ENCODE results near the gene TMEM267. TPM values are rescaled to one million over a fixed set of nuclear protein-coding genes. Genes with fewer than 3 reads are reported as not detected.

TMEM267 gene
- total RNA-seq, 1 experiment from 2014 or later, result 17.5 TPM

DNA sequence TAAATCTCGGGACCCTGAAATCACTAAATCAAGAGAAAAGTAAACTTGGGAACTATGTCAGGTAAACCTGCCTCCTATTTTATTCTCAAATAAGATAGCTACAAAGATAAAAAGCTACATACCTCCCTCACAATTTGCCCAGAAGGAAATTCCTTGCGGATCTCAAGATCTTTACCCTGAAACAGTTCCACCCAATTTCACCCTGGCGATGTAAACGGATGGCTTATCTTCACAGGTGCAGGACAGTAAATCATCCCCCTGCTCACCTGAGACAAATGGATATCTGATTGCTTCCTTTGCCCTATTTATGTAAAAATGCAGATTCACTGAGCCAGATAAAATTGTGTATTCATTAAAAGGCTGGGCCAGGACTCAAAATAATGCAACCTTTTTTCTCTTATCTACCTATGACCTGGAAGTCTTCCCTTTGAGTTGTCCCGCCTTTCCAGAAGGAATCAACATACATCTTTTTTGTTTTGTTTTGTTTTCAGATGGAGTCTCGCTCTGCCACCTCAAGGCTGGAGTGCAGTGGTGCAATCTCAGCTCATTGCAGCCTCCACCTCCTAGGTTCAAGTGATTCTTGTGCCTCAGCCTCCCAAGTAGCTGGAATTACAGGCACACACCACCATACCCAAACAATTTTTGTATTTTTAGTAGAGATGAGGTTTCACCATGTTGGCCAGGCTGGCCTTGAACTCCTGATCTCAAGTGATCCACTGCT, 13.8 kb downstream of the TMEM267 start (continued):
- TF ChIP-seq SP1 (IDR thresholded peaks at IDR 0.05; ENCODE audit: low read depth), result no peak
- TF ChIP-seq SRF (IDR thresholded peaks at IDR 0.05; ENCODE audit: low read depth), result no peak
- TF ChIP-seq POLR2A (IDR thresholded peaks at IDR 0.05; ENCODE audit: borderline replicate concordance, extremely low read depth, insufficient read depth, insufficient read length), result no peak
- TF ChIP-seq SIN3A (IDR thresholded peaks at IDR 0.05; ENCODE audit: low read depth), result no peak
- TF ChIP-seq CEBPB (IDR thresholded peaks at IDR 0.05; ENCODE audit: low read depth), result no peak

DNA sequence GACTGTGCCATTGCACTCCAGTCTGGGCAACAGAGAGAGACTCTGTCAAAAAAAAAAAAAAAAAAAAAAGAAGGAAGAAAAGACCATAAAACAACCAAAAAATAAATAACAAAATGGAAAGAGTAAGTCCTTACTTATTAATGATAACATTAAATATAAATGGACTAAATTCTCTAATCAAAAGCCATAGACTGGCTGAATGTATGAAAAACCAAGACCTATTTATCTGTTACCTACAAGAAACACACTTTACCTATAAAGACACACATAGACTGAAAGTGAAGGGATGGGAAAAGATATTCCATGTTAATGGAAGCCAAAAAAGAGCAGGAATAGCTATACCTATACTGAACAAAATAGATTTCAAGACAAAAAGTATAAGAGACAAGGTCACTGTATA, 16.6 kb downstream of the TMEM267 start:
- ChIA-PET RAD21 (ENCODE audit: low non-redundant PET in 1 of 2, low total read pairs in 2 of 2, uncharacterized antibody in 2 of 2, unreplicated experiment in 2 of 2) (no interaction called here), CTCF (no interaction called here), POLR2A (no interaction called here)
- H3K36me3 ChIP-seq (ENCODE audit: control insufficient read depth in 1 of 2, insufficient read depth in 2 of 2, low read length in 2 of 2), result peaks cover 0 to 13% of the 10 kb centered on the region in 2 experiments; a peak in 2 of 4 replicates
- TF ChIP-seq POLR2AphosphoS5 (IDR thresholded peaks at IDR 0.05; ENCODE audit: low read depth, low read length) (no peak), FOSL1 (IDR thresholded peaks at IDR 0.05; ENCODE audit: low read depth) (no peak), ELF1 (IDR thresholded peaks at IDR 0.05; ENCODE audit: borderline replicate concordance, low read depth) (no peak), TCF7L2 (IDR thresholded peaks at IDR 0.05; ENCODE audit: borderline replicate concordance, extremely low read depth, insufficient read depth, insufficient read length) (no peak), JUND (IDR thresholded peaks at IDR 0.05) (no peak), ZNF274 (IDR thresholded peaks at IDR 0.05; ENCODE audit: low read depth, low read length) (no peak), EZH2phosphoT487 (IDR thresholded peaks at IDR 0.05; ENCODE audit: borderline replicate concordance) (no peak), EZH2 (IDR thresholded peaks at IDR 0.05) (no peak), CEBPB (IDR thresholded peaks at IDR 0.05; ENCODE audit: low read depth) (no peak), SP1 (IDR thresholded peaks at IDR 0.05; ENCODE audit: low read depth) (no peak), YY1 (IDR thresholded peaks at IDR 0.05; ENCODE audit: extremely low read depth, insufficient replicate concordance, low read depth, low read length) (no peak), SIN3A (IDR thresholded peaks at IDR 0.05; ENCODE audit: low read depth) (no peak), CBX3 (IDR thresholded peaks at IDR 0.05; ENCODE audit: low read depth) (no peak), POLR2A (IDR thresholded peaks at IDR 0.05; ENCODE audit: borderline replicate concordance, extremely low read depth, insufficient read depth, insufficient read length) (no peak)
- TF ChIP-seq, protein P1, sequence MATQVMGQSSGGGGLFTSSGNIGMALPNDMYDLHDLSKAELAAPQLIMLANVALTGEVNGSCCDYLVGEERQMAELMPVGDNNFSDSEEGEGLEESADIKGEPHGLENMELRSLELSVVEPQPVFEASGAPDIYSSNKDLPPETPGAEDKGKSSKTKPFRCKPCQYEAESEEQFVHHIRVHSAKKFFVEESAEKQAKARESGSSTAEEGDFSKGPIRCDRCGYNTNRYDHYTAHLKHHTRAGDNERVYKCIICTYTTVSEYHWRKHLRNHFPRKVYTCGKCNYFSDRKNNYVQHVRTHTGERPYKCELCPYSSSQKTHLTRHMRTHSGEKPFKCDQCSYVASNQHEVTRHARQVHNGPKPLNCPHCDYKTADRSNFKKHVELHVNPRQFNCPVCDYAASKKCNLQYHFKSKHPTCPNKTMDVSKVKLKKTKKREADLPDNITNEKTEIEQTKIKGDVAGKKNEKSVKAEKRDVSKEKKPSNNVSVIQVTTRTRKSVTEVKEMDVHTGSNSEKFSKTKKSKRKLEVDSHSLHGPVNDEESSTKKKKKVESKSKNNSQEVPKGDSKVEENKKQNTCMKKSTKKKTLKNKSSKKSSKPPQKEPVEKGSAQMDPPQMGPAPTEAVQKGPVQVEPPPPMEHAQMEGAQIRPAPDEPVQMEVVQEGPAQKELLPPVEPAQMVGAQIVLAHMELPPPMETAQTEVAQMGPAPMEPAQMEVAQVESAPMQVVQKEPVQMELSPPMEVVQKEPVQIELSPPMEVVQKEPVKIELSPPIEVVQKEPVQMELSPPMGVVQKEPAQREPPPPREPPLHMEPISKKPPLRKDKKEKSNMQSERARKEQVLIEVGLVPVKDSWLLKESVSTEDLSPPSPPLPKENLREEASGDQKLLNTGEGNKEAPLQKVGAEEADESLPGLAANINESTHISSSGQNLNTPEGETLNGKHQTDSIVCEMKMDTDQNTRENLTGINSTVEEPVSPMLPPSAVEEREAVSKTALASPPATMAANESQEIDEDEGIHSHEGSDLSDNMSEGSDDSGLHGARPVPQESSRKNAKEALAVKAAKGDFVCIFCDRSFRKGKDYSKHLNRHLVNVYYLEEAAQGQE (IDR thresholded peaks at IDR 0.05; ENCODE audit: low read depth), result no peak
- TF ChIP-seq, protein P2, sequence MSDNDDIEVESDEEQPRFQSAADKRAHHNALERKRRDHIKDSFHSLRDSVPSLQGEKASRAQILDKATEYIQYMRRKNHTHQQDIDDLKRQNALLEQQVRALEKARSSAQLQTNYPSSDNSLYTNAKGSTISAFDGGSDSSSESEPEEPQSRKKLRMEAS (IDR thresholded peaks at IDR 0.05), result no peak
- TF ChIP-seq, protein P3, sequence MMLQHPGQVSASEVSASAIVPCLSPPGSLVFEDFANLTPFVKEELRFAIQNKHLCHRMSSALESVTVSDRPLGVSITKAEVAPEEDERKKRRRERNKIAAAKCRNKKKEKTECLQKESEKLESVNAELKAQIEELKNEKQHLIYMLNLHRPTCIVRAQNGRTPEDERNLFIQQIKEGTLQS (IDR thresholded peaks at IDR 0.05), result no peak
- TF ChIP-seq, protein P4, sequence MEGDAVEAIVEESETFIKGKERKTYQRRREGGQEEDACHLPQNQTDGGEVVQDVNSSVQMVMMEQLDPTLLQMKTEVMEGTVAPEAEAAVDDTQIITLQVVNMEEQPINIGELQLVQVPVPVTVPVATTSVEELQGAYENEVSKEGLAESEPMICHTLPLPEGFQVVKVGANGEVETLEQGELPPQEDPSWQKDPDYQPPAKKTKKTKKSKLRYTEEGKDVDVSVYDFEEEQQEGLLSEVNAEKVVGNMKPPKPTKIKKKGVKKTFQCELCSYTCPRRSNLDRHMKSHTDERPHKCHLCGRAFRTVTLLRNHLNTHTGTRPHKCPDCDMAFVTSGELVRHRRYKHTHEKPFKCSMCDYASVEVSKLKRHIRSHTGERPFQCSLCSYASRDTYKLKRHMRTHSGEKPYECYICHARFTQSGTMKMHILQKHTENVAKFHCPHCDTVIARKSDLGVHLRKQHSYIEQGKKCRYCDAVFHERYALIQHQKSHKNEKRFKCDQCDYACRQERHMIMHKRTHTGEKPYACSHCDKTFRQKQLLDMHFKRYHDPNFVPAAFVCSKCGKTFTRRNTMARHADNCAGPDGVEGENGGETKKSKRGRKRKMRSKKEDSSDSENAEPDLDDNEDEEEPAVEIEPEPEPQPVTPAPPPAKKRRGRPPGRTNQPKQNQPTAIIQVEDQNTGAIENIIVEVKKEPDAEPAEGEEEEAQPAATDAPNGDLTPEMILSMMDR (IDR thresholded peaks at IDR 0.05 in 2 of 3, conservative IDR thresholded peaks at IDR 0.05 in 1 of 3; ENCODE audit: borderline replicate concordance in 1 of 3, insufficient read depth in 1 of 3, low read depth in 2 of 3, low read length in 2 of 3), result no peak
- H3K4me3 ChIP-seq (replicated peaks in 1 of 2; ENCODE audit: low read depth in 1 of 2, low read length in 2 of 2), result no peak overlapping the region
- no peak overlapping the region for H3K9ac ChIP-seq (ENCODE audit: low read length)
- intact Hi-C loops (cut with micrococcal nuclease), result no loop called here
- H3K9me3 ChIP-seq (ENCODE audit: control insufficient read depth in 1 of 2, insufficient read depth in 1 of 2, low read depth in 1 of 2, low read length in 2 of 2), result peaks cover under 1 to 16% of the 10 kb centered on the region in 2 experiments; a peak in 3 of 4 replicates
- DNase-seq (ENCODE audit: low read depth, low spot score) (no peak), ATAC-seq (no peak)
- H4K20me1 ChIP-seq (ENCODE audit: insufficient read depth), result no peaks in the 10 kb centered on the region
- no peaks in the 10 kb centered on the region for H3K27me3 ChIP-seq (ENCODE audit: insufficient read depth, low read length)
- no peak overlapping the region for H2AFZ ChIP-seq (ENCODE audit: low read depth, low read length, poor library complexity, severe bottlenecking)
- no peak overlapping the region for H3K27ac ChIP-seq (ENCODE audit: low read depth, low read length)
- H3K79me2 ChIP-seq (ENCODE audit: insufficient read depth, low read length), result peaks cover 39% of the 10 kb centered on the region
- BruUV-seq (replicated peaks), result no TSS peak
- H3K4me2 ChIP-seq (ENCODE audit: low read length), result no peak overlapping the region
- no peaks in the 10 kb centered on the region for H3K4me1 ChIP-seq (ENCODE audit: control insufficient read depth in 1 of 2, insufficient read depth in 2 of 2, low read length in 2 of 2)
- no peaks in the 10 kb centered on the region for H3K9me2 ChIP-seq (ENCODE audit: insufficient read depth)

Measured in HCT116 (cell line).